Activated T-cell treated with anti-CD3 and anti-CD28 coated beads for 4 hours (primary cell): ENCODE measurements around the gene DCP2.

Experiments used
- DNase-seq: peaks from one replicate; pipeline ENCODE4 v3.0.0-alpha.2; 2020

Gene DCP2

GRCh38 chr5:113022661-113023060 lies 46.1 kb downstream of the DCP2 start:
- DNase-seq, result no peak

- no peak for DNase-seq
Measured at GRCh38 chr5:113024076-113024697, 47.6 kb downstream of the DCP2 start.

- no peak for DNase-seq
Measured at GRCh38 chr5:113025596-113025995, 49.0 kb downstream of the DCP2 start.

GRCh38 chr5:113026211-113026610 lies 49.6 kb downstream of the DCP2 start:
- DNase-seq, result no peak

- no peak for DNase-seq
Measured at GRCh38 chr5:113027015-113027414, 50.4 kb downstream of the DCP2 start.

GRCh38 chr5:113027431-113027830 lies 50.8 kb downstream of the DCP2 start:
- DNase-seq, result no peak

- DNase-seq, result no peak
Measured at GRCh38 chr5:113029614-113030013, 53.0 kb downstream of the DCP2 start.

GRCh38 chr5:113031104-113031503 lies 54.5 kb downstream of the DCP2 start:
- DNase-seq, result no peak

- DNase-seq, result no peak
Measured at GRCh38 chr5:113031557-113031956, 55.0 kb downstream of the DCP2 start.

GRCh38 chr5:113034182-113034773 lies 57.7 kb downstream of the DCP2 start:
- DNase-seq, result no peak

- DNase-seq, result no peak
Measured at GRCh38 chr5:113035096-113035495, 58.5 kb downstream of the DCP2 start.

- DNase-seq, result no peak
Measured at GRCh38 chr5:113036321-113036720, 59.7 kb downstream of the DCP2 start.

- no peak for DNase-seq
Measured at GRCh38 chr5:113036826-113037225, 60.2 kb downstream of the DCP2 start.

GRCh38 chr5:113038136-113038535 lies 61.5 kb downstream of the DCP2 start:
- no peak for DNase-seq

- no peak for DNase-seq
Measured at GRCh38 chr5:113038714-113039113, 62.1 kb downstream of the DCP2 start.

GRCh38 chr5:113039229-113039933 lies 62.8 kb downstream of the DCP2 start:
- no peak for DNase-seq

GRCh38 chr5:113039934-113040285 lies 63.3 kb downstream of the DCP2 start:
- DNase-seq, result no peak

- DNase-seq, result no peak
Measured at GRCh38 chr5:113040672-113041260, 64.2 kb downstream of the DCP2 start.

- no peak for DNase-seq
Measured at GRCh38 chr5:113042491-113043243, 66.1 kb downstream of the DCP2 start.

GRCh38 chr5:113043491-113043931 lies 66.9 kb downstream of the DCP2 start:
- DNase-seq, result no peak

GRCh38 chr5:113044776-113045465 lies 68.3 kb downstream of the DCP2 start:
- DNase-seq, result no peak

- no peak for DNase-seq
Measured at GRCh38 chr5:113047234-113047633, 70.6 kb downstream of the DCP2 start.
